Inferior parietal cortex (tissue), 1 donor: ENCODE data around the gene DPF3.

Source experiments
- DNase-seq: peaks from one replicate; pipeline ENCODE4 v3.0.0-alpha.2; 2016; ENCODE audit errors: extremely low spot score

The DPF3 gene

GRCh38 chr14:72839753-72840607, 53.9 kb downstream of the DPF3 start:
- DNase-seq, result no peak

DNA sequence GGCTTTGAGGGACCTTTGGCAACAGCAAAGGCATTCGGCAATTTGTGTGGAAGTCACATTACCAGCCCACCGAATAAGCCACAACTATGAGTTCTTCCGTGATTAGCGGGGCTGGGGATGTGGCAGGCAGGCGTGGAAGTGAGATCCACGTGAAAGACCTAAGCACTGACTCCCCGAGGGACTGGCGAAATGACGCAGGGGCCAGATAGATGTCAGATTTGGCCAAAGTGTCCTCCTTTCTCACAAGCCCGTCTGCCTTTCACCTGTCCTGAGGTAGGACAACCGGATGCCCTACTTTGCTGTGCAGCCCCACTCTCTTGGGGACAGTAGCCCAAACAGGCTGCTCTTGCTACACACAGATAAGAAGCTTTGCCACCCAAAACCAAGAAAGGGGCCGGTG, 54.5 kb downstream of the DPF3 start:
- DNase-seq, result no peak

DNA sequence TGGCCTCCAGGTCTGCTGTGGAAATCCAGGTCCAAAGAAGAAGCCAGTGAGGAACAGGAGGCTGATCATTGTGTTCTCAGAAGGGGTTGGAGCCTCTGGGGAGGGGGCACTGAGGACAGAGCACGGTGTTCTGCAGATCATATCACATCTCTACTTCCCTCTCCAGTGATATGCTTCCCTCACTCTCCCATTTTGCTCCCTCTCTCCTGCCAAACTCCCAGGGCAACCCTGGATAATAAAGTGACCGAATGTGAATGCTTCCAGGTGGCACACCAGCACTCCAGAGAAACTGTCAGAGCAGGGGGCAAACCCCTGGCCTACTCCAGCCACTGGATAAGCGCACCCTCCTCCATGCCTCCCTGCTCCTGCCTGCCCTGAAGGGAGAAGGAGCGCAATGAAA, 57.8 kb downstream of the DPF3 start:
- DNase-seq, result no peak

- no peak for DNase-seq
Observed at GRCh38 chr14:72833174-72833573, 60.7 kb downstream of the DPF3 start.

GRCh38 chr14:72830786-72831594, 62.9 kb downstream of the DPF3 start:
- DNase-seq, result no peak

GRCh38 chr14:72830356-72830755, 63.5 kb downstream of the DPF3 start:
- DNase-seq, result no peak

- no peak for DNase-seq
Observed at GRCh38 chr14:72828604-72829003, 65.3 kb downstream of the DPF3 start.

DNA sequence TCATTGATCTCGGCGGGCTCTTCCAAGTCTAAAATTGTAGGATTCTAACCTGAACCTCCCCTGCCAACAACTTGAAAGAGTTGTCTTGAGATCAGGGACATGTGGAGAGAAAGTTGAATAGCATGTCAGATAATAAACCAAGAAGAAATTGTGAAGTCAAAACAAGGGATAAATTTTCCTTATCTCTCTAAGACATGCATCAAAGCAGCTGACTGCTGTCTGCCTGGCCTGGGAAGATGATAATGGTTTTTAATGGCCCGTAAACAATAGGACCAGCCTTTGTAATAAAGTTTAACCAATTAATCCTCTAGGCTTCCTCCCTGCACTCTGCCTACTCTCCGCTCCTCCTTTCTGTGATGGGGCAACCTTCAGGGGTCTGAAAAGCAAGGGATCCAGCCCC, 67.9 kb downstream of the DPF3 start:
- no peak for DNase-seq

DNA sequence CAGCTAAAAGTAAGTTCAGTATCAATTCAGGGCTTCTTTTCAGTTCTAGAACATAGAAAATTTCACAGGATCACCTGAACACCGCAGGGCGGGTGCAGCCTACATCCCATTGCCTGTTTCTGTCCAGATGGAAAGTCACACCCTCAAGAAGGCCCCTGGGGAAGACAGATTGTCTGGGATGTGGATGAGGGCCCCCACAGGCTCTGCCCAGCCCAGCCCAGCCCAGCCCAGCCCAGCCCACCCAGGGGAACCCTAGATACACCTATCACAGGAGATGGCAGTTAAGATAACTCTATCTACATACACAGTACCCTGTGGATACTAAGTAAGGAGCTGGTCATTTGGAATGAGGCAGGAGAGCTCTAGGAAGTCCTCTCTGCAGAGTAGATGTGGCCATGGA, 68.4 kb downstream of the DPF3 start:
- DNase-seq, result no peak

DNA sequence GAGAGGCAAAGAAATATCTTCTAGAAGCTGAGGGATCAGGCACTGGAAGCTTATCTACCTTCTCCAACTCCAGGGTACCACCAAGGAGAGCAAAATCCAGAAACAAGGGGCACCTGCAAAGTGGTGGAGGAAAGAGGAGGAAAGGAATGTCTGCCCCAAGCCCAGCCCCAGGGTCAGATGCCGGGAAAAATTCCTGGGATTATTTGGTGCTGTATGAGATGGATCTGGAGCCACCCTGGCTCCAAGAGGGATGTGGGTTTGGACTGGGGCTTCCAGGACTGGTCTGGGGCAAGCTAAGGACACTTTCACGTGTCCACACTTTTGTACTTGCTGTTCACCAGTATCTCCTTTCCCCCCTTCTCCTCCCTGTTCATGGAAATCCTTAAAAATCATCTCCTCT, 69.8 kb downstream of the DPF3 start:
- DNase-seq, result no peak

DNA sequence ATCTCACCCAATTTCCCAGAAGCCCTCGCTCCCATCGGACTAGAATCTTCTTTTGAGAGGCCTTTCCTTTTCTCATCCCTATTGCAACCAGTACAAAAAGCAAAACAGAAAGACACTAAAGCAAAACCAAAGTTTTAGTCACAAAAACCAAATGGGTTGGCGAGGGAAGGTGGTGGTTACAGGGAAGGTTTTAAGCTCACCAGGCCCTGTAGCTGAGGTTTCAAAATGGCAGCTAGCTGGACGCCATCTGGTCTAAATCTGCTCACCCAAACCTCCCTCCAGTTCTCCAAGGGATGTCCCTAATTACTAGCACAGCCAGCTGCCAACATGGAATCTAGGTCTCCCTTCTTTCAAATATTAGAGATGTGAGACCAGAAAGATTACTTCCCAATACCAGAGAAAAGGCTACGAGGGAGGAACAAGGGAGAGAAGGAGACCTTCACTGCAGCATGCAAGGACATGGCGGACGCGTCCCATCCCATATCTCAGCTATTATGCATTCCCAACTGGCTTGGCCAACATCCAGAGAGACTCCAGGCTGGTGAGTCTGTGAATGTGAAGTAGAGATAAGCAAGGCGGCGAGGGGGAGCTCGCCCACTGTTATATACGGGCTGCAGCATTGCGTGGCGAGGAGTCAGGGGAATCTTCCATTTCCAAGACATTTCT, 70.8 kb downstream of the DPF3 start:
- DNase-seq, result no peak

GRCh38 chr14:72818998-72819397, 74.9 kb downstream of the DPF3 start:
- DNase-seq, result no peak

GRCh38 chr14:72816287-72816686, 77.6 kb downstream of the DPF3 start:
- no peak for DNase-seq

GRCh38 chr14:72815430-72815829, 78.5 kb downstream of the DPF3 start:
- DNase-seq, result no peak

- DNase-seq, result no peak
Observed at GRCh38 chr14:72812292-72812851, 81.5 kb downstream of the DPF3 start.

DNA sequence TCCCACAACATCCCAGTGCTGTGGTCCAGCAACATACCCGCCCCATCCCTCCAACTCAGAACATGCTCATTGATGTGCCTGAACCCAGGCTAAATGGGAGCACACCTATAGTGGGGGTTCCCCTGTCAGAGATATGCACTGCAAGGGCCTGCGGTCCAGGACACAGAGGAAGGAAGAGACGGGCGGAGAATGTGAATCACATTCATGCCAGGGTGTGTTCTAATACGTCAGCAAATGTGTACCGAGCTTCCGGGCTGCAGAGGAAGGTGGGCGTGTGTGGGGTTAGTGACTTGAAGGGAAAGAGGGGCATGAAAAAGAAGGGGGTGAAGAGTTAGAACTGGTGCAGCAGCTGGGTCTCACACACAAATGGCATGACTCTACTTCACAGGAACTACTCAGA, 83.7 kb downstream of the DPF3 start:
- no peak for DNase-seq

GRCh38 chr14:72809063-72809462, 84.8 kb downstream of the DPF3 start:
- DNase-seq, result no peak

DNA sequence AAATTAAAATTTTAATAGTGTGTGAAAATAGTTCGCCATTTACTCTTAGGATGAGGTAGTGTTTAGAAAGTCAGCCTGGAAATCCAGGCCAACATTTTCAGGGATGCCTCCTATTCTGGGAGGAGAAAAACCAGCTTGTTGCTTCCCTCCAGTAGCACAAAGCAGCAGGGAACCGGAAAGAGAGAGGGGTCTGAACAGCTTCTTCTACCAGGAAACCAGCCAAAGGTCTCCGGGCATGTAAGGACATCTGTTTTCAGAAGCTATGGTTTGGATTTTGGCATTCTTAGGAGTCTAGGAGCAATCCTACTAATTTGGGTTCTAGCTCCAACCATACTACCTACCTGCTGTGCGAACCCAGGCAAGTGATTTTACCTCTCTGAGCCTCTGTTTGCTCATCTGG, 85.3 kb downstream of the DPF3 start:
- DNase-seq, result no peak

- DNase-seq, result no peak
Observed at GRCh38 chr14:72802588-72802946, 91.3 kb downstream of the DPF3 start.

GRCh38 chr14:72801836-72802587, 91.9 kb downstream of the DPF3 start:
- DNase-seq, result no peak

DNA sequence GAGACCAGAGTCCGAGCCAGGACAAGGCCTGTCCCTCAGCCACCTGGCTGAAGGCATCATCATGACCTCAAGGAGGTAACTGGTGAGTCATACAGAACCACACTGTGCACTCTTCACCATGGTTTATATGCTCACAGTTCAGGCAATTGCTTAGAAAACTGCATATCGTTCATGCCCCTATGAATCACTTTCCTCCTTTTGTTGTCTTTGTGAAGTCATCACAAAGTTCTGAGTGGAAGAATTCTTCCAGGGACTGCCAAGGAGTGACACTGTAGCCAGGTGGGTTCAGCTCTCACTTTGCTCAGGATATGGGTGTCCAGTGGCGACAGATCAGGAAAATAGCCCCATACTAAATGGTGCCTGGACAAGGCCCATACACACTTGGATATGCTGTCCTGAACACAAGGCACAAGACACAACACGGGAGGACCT, 92.5 kb downstream of the DPF3 start:
- DNase-seq, result no peak
